Mesendoderm (in vitro differentiated cells): ENCODE measurements around the gene EGFL8.

ENCODE experiments used
- DNase-seq: peaks from one replicate; pipeline ENCODE4 v3.0.0; 2013
- H2AK5ac ChIP-seq: 2 replicates; pipeline ENCODE4 v1.6.1; 2013; ENCODE audit warnings: low read length, inconsistent platforms
- H2BK120ac ChIP-seq: 2 replicates; pipeline ENCODE4 v1.6.1; 2013; ENCODE audit warnings: low read depth, mild to moderate bottlenecking, low read length, moderate library complexity, mixed read lengths
- H2BK15ac ChIP-seq: replicated peaks from 2 replicates; pipeline ENCODE4 v1.6.1; 2013; ENCODE audit warnings: low read depth, mild to moderate bottlenecking, moderate library complexity
- H2BK5ac ChIP-seq: 2 replicates; pipeline ENCODE4 v1.6.1; 2013; ENCODE audit warnings: low read length, inconsistent platforms
- H3K18ac ChIP-seq: 2 replicates; pipeline ENCODE4 v1.6.1; 2013; ENCODE audit warnings: mild to moderate bottlenecking, low read length, mixed read lengths
- H3K23ac ChIP-seq: one replicate; pipeline ENCODE4 v1.6.1; 2013; ENCODE audit warnings: low read length
- H3K27ac ChIP-seq: 2 replicates; pipeline ENCODE4 v1.5.1; 2013; ENCODE audit warnings: low read depth, mild to moderate bottlenecking, inconsistent platforms, low read length, moderate library complexity
- H3K27me3 ChIP-seq: 2 replicates; pipeline ENCODE4 v1.6.1; 2013; ENCODE audit warnings: low read length, control low read depth, mild to moderate bottlenecking, inconsistent platforms; ENCODE audit not compliant: insufficient read depth, poor library complexity
- H3K36me3 ChIP-seq: 2 replicates; pipeline ENCODE4 v1.6.1; 2013; ENCODE audit warnings: low read length, inconsistent platforms; ENCODE audit not compliant: control insufficient read depth, insufficient read depth
- H3K4ac ChIP-seq: one replicate; pipeline ENCODE4 v1.6.1; 2013; ENCODE audit warnings: low read depth, mild to moderate bottlenecking, low read length, moderate library complexity
- H3K4me1 ChIP-seq: 2 replicates; pipeline ENCODE4 v1.6.1; 2013; ENCODE audit warnings: low read depth, low read length, inconsistent platforms; ENCODE audit not compliant: control insufficient read depth
- H3K4me2 ChIP-seq: 2 replicates; pipeline ENCODE4 v1.6.1; 2013; ENCODE audit warnings: low read length
- H3K4me3 ChIP-seq: 2 replicates; pipeline ENCODE4 v1.5.1; 2013; ENCODE audit warnings: mild to moderate bottlenecking, low read length
- H3K56ac ChIP-seq: one replicate; pipeline ENCODE4 v1.6.1; 2013; ENCODE audit warnings: low read length
- H3K79me1 ChIP-seq: 2 replicates; pipeline ENCODE4 v1.6.1; 2013; ENCODE audit warnings: low read length, inconsistent platforms
- H3K79me2 ChIP-seq: 2 replicates; pipeline ENCODE4 v1.6.1; 2013; ENCODE audit warnings: mild to moderate bottlenecking, low read length; ENCODE audit not compliant: control insufficient read depth, insufficient read depth
- H3K9ac ChIP-seq: 2 replicates; pipeline ENCODE4 v1.6.1; 2013; ENCODE audit warnings: low read length, inconsistent platforms
- H4K5ac ChIP-seq: one replicate; pipeline ENCODE4 v1.6.1; 2013; ENCODE audit warnings: low read length
- H4K8ac ChIP-seq: one replicate; pipeline ENCODE4 v1.6.1; 2013; ENCODE audit warnings: low read depth, mild to moderate bottlenecking, control low read depth, low read length, moderate library complexity
- WGBS: extraction: QIAGEN DNeasy Blood & Tissue Kit; methylation state at CpG from one replicate; pipeline ENCODE4 v1.1.7; 2013; ENCODE audit warnings: low lambda C conversion rate, missing lambda C conversion rate; ENCODE audit not compliant: insufficient coverage; ENCODE audit errors: extremely low coverage; 5-methylcytosine and 5-hydroxymethylcytosine counted together

The EGFL8 gene

GRCh38 chr6:32156891-32157290, 7.5 kb upstream of the EGFL8 start:
- H2BK5ac ChIP-seq, result no peak overlapping the region
- no peak overlapping the region for H2BK15ac ChIP-seq
- no peak overlapping the region for H3K56ac ChIP-seq
- no peak overlapping the region for H4K5ac ChIP-seq
- no peak overlapping the region for H3K4me2 ChIP-seq
- no peak overlapping the region for H3K18ac ChIP-seq
- H3K4me3 ChIP-seq, result no peak overlapping the region
- DNase-seq, result no peak
- H2AK5ac ChIP-seq, result no peak overlapping the region
- H3K36me3 ChIP-seq, result peaks cover 2% of the 10 kb centered on the region
- H4K8ac ChIP-seq, result no peak overlapping the region
- no CpG with 5 or more reads among the region's 9 CpGs for WGBS
- H3K4me1 ChIP-seq, result peaks cover 9% of the 10 kb centered on the region
- no peak overlapping the region for H3K9ac ChIP-seq
- H3K27me3 ChIP-seq, result no peaks in the 10 kb centered on the region
- H3K79me1 ChIP-seq, result peaks cover 8% of the 10 kb centered on the region
- H3K4ac ChIP-seq, result no peak overlapping the region
- no peak overlapping the region for H2BK120ac ChIP-seq
- H3K27ac ChIP-seq, result no peak overlapping the region
- H3K79me2 ChIP-seq, result no peaks in the 10 kb centered on the region
- no peak overlapping the region for H3K23ac ChIP-seq

GRCh38 chr6:32158052-32158451, 6.3 kb upstream of the EGFL8 start:
- no peak overlapping the region for H2BK120ac ChIP-seq
- H3K18ac ChIP-seq, result no peak overlapping the region
- H3K27me3 ChIP-seq, result no peaks in the 10 kb centered on the region
- no peak overlapping the region for H3K56ac ChIP-seq
- peaks cover 2% of the 10 kb centered on the region for H3K36me3 ChIP-seq
- peaks cover 8% of the 10 kb centered on the region for H3K79me1 ChIP-seq
- H3K9ac ChIP-seq, result no peak overlapping the region
- no peaks in the 10 kb centered on the region for H3K79me2 ChIP-seq
- no peak overlapping the region for H3K27ac ChIP-seq
- H4K8ac ChIP-seq, result no peak overlapping the region
- H4K5ac ChIP-seq, result no peak overlapping the region
- no peak for DNase-seq
- H3K4me2 ChIP-seq, result no peak overlapping the region
- no peak overlapping the region for H3K23ac ChIP-seq
- H2BK5ac ChIP-seq, result no peak overlapping the region
- no peak overlapping the region for H2AK5ac ChIP-seq
- H3K4ac ChIP-seq, result no peak overlapping the region
- H3K4me3 ChIP-seq, result no peak overlapping the region
- peaks cover 3% of the 10 kb centered on the region for H3K4me1 ChIP-seq
- H2BK15ac ChIP-seq, result no peak overlapping the region

GRCh38 chr6:32163559-32164258, 686 bp upstream of the EGFL8 start:
- no peak overlapping the region for H2BK5ac ChIP-seq
- no peak overlapping the region for H4K8ac ChIP-seq
- H3K4me2 ChIP-seq, result no peak overlapping the region
- H3K27me3 ChIP-seq, result no peaks in the 10 kb centered on the region
- H3K4ac ChIP-seq, result no peak overlapping the region
- no peak overlapping the region for H2BK15ac ChIP-seq
- DNase-seq, result no peak
- no peaks in the 10 kb centered on the region for H3K79me2 ChIP-seq
- no peak overlapping the region for H3K9ac ChIP-seq
- no peak overlapping the region for H3K23ac ChIP-seq
- H3K4me3 ChIP-seq, result no peak overlapping the region
- peak overlapping the region; percentile 46 for H3K27ac ChIP-seq
- H3K56ac ChIP-seq, result no peak overlapping the region
- H3K18ac ChIP-seq, result no peak overlapping the region
- no peaks in the 10 kb centered on the region for H3K36me3 ChIP-seq
- WGBS, result no CpG with 5 or more reads among the region's 7 CpGs
- H3K4me1 ChIP-seq, result no peaks in the 10 kb centered on the region
- H3K79me1 ChIP-seq, result no peaks in the 10 kb centered on the region
- no peak overlapping the region for H2BK120ac ChIP-seq
- H2AK5ac ChIP-seq, result no peak overlapping the region
- no peak overlapping the region for H4K5ac ChIP-seq

GRCh38 chr6:32166411-32167061, 2.1 kb downstream of the EGFL8 start:
- no peak overlapping the region for H3K23ac ChIP-seq
- H3K9ac ChIP-seq, result no peak overlapping the region
- H4K8ac ChIP-seq, result no peak overlapping the region
- no peaks in the 10 kb centered on the region for H3K4me1 ChIP-seq
- WGBS, result no CpG with 5 or more reads among the region's 30 CpGs
- DNase-seq, result peak; percentile 82
- H3K79me2 ChIP-seq, result no peaks in the 10 kb centered on the region
- H3K27me3 ChIP-seq, result no peaks in the 10 kb centered on the region
- H2BK15ac ChIP-seq, result no peak overlapping the region
- H3K4me2 ChIP-seq, result no peak overlapping the region
- H3K36me3 ChIP-seq, result peaks cover 2% of the 10 kb centered on the region
- no peak overlapping the region for H2AK5ac ChIP-seq
- H3K27ac ChIP-seq, result no peak overlapping the region
- H3K18ac ChIP-seq, result no peak overlapping the region
- no peak overlapping the region for H2BK5ac ChIP-seq
- H2BK120ac ChIP-seq, result no peak overlapping the region
- peak overlapping the region; percentile 42 for H3K56ac ChIP-seq
- H3K4me3 ChIP-seq, result no peak overlapping the region
- no peak overlapping the region for H4K5ac ChIP-seq
- no peak overlapping the region for H3K4ac ChIP-seq
- peaks cover 3% of the 10 kb centered on the region for H3K79me1 ChIP-seq

- no peak overlapping the region for H2AK5ac ChIP-seq
- H2BK120ac ChIP-seq, result no peak overlapping the region
- no peak overlapping the region for H3K9ac ChIP-seq
- H3K36me3 ChIP-seq, result peaks cover 2% of the 10 kb centered on the region
- peaks cover 3% of the 10 kb centered on the region for H3K79me1 ChIP-seq
- no peaks in the 10 kb centered on the region for H3K79me2 ChIP-seq
- peak overlapping the region; percentile 30 for H2BK5ac ChIP-seq
- H3K18ac ChIP-seq, result no peak overlapping the region
- no peaks in the 10 kb centered on the region for H3K4me1 ChIP-seq
- no peaks in the 10 kb centered on the region for H3K27me3 ChIP-seq
- H3K56ac ChIP-seq, result peak overlapping the region; percentile 56
- no peak overlapping the region for H2BK15ac ChIP-seq
- peak overlapping the region; percentile 73 for H3K27ac ChIP-seq
- no peak for DNase-seq
- no CpG with 5 or more reads among the region's 32 CpGs for WGBS
- H4K8ac ChIP-seq, result no peak overlapping the region
- H3K23ac ChIP-seq, result peak overlapping the region; percentile 89
- H3K4ac ChIP-seq, result no peak overlapping the region
- no peak overlapping the region for H4K5ac ChIP-seq
- H3K4me2 ChIP-seq, result no peak overlapping the region
- no peak overlapping the region for H3K4me3 ChIP-seq
These were observed 2.9 kb downstream of the EGFL8 start for GRCh38 chr6:32167154-32167760.
